HG03342 (cell line): ENCODE results near the gene SLC24A4.

Source experiments
- ATAC-seq: cut with Tn5 transposase; IDR thresholded peaks from one replicate; pipeline ENCODE4 v1.9.1; 2021; ENCODE audit warnings: mild to moderate bottlenecking, moderate library complexity; ENCODE audit not compliant: unreplicated experiment

The SLC24A4 gene

DNA sequence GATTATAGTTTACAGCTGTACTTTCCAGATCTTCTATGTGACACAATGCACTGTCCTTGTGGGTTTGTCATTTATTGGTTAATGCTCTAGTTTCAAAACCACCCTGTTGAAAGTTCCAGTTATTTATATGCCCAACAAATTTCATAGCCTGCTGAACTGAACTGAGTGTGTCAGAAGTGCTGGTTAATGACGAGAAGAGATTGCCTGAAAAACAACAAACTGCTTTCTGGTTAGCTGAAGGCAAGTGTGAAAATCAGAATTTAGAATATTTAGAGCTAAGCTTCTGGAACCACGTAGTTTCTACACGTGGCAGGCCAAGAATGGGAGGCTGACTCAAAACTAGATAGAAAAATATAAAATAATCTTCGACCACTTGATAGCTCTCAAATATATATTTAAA, 171.5 kb downstream of the SLC24A4 start:
- ATAC-seq: no peak

- no peak for ATAC-seq
Observed at GRCh38 chr14:92495027-92495426, 172.1 kb downstream of the SLC24A4 start.

DNA sequence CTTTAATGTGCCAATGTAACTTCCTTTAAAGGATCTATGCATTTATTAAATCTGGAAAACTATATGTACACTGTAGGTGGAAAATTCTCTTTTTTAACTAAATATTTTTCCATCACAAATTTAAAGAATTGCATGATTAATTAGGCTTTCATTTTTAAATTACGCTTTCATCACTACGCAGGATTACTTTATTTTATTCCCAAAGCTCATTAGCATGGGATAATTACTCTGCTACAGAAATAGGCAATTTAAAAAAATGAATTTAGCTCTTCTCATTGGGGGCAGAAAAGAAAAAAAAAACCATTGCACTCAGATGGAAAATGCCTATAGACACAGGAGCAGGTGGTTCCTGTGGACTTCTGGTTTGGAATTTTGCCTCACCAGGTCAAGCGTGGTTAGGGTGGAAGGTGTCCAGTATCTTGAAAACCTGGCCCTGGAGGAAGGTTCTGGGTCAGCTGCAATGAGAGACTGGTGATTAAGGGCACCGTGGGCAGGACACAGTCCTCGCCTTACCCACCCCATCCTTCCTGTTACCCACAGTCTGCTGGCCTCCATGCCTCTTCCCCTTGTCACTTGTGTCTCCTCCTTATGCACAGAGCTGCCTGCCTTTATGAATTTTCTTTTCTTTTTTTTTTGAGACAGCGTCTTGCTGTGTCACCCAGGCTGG, 173.4 kb downstream of the SLC24A4 start:
- no peak for ATAC-seq

DNA sequence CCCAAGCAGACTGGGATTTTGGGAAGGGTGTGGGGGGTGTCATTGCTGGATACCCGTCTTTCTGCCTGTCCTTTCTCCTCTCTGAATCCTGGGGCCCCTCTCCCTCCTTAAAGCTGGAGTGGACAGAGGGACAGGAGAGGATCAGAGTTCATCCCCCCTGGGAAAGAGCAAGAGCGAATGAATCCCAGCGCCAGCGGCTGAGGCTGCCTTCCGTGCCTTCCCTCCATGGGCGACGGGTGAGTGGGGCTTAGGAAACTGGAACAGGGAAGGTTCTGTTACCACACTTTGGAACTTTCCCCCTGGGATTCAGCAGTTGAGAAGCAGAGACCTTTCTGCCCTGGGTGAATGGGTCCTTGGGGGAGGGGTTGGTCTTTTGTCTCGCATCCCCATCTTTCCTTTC, 174.4 kb downstream of the SLC24A4 start:
- ATAC-seq: no peak

GRCh38 chr14:92499234-92499633, 176.3 kb downstream of the SLC24A4 start:
- no peak for ATAC-seq

GRCh38 chr14:92500491-92500941, 177.6 kb downstream of the SLC24A4 start:
- no peak for ATAC-seq

GRCh38 chr14:92501891-92502351, 179.0 kb downstream of the SLC24A4 start:
- ATAC-seq: no peak

DNA sequence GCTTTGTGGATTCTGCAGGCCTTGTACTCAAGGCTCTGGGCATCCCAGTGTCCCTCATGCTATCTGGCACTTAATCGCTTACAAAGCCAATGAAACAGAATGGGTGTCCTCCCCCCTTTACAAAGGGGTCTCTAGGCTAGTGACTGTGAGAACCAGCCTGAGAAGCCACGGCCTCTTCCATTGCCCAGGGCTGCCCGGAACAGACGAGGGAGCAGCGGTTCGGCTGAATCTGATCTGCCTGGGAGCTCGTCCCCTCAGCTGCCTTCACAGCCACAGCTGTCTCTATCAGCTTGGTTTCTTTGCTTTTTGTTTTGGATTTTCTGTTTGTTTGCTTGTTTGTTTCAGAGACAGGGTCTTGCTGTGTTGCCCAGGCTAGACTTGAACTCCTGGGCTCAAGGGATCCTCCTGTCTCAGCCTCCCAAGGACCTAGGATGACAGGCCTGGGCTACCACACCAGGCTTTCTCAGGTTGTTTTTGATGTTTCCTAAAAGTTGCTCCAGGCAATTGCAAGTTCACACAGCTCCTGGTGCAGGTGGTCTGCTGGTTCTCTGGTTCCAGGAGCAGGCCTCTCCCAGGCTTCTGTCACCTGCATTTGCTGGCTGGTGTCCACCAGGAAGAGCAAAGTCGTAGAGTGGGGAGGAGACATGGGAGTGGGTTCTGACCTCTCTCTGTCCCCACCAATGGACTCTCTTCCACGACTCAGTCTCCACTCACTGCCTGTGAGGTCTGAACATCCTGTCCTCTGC, 179.7 kb downstream of the SLC24A4 start:
- ATAC-seq: no peak

GRCh38 chr14:92503756-92504491, 181.0 kb downstream of the SLC24A4 start:
- ATAC-seq: no peak

DNA sequence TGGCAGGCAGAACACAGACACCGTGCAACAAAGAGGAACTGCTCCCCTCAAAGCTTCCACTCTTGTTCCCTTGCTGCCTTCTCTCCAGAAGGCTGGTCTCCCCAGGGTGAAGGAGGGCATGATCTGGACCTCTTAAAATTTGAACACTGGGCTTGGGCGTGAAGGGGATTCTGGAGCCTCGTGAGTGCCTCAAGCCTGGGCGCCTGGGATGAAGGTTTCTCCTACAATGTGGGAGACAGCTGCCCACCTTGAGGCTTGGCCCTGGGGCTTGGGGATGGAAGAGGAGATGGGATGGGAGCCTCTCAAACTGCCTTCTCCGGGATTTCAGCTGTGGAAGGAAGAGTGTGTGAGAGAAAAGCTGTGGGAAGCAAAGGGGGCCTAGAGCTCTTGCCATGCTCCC, 182.9 kb downstream of the SLC24A4 start:
- no peak for ATAC-seq

GRCh38 chr14:92506231-92506630, 183.3 kb downstream of the SLC24A4 start:
- no peak for ATAC-seq

DNA sequence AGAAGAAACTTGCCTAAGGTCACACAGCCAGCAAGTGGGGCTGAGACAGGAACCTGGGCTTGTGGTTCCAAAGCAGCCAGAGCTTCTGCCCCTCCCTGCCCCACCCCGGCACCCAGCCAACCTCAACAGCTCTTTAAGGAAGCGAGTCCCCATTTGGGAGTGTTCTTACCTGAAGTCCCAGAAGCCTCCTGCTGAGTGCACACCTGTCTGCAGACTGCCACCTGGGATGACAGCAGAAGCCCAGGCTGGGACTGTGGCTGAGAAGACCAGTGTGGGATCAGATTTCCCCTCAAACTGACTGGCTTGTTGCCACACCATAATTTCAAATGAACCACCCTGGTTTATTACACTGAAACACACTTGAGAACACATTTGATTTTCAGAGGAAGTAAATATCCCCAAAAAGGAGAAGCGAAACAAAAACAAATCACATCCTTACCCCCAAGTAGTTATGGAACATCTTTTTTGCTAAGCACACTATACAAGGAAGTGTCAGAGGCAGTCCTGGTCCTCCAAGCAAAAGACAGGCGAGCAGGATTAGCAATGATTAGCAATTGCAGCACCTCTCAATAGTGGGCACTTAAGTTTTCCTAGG, 184.3 kb downstream of the SLC24A4 start:
- ATAC-seq: peak; percentile 79

DNA sequence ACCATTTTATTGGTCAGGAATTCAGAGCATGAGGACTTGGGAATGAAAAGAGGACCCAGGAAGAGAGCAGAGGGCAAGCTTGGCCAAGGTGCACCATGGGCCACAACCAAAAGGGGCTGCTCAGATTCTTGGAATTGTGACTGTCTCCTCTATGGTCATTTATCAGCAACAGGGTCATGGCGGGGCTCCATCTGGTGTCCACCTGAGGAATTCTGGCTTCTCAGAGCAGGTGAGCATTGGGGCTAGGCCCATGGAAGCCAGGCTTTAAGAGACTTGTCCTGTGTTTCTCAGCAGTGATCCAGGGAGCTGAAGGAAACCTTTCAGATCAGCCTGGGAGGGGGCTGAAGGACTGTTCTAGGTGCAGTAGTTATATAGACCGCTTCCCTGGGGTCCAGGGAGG, 188.0 kb downstream of the SLC24A4 start:
- no peak for ATAC-seq

- ATAC-seq: no peak
Observed at GRCh38 chr14:92511453-92512238, 188.7 kb downstream of the SLC24A4 start.

DNA sequence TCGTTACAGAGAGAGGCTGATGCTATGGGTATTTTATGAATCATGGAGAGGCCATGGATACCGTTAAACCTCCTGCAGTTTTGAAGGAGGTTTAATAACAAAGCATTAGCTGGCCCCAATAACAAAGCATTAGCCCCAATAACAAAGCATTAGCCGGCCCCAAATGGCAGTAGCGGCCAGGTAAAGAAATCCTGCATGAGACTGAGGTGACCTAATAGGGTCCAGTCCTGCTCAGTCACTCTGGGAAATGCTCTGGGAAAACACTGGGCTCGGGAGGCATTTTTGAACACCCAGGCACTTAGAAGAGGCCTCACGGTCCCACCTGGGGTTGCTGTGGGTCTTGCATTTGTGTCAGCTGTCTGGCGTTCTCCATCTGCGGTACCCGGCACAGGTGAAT, 189.8 kb downstream of the SLC24A4 start:
- no peak for ATAC-seq

DNA sequence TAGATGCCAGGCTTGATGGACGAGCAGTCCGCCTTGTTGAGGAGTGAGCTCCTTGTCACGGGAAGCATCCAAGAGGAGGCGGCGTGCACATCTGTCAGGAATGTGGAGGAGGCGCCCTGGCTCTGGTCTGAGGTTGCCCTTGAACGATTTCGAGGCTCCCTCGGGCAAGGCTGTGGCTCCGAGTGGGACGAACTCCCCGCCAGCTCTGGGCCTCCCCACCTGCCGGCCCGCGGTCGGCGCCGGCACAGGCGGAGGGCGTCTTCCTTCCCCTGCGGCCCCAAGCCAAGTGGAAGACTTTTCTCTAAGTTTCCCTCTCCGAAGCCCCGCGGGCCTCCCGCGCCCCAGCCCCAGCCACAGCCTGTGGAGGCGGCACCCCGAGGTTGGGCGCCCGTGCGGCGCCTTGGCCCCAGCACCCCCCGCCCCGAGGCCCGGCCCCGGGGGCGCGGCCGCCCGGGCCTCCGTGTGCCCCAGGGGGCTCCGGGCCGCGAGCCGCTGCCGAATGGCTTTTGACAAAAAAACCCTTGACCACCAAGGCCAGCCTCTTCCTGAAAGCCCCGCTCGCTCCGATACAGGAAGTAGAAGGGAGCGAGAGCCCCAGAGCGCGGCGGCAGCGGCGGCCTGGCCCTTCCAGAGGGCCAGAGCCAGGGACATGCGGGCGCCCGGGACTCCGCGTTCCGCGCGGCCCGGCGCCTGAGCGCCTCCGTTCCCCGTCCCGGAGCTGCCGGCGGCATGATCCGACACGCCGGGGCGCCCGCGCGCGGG, 190.4 kb downstream of the SLC24A4 start, which contains the start of gene RIN3:
Gene RIN3 (plus strand): TSS at position 578 of the 762 bp plus-strand sequence. CDS start 152 bp downstream, at position 730.
- ATAC-seq: peak; percentile 58

GRCh38 chr14:92513966-92514843, 191.2 kb downstream of the SLC24A4 start:
- ATAC-seq: peak; percentile 30

DNA sequence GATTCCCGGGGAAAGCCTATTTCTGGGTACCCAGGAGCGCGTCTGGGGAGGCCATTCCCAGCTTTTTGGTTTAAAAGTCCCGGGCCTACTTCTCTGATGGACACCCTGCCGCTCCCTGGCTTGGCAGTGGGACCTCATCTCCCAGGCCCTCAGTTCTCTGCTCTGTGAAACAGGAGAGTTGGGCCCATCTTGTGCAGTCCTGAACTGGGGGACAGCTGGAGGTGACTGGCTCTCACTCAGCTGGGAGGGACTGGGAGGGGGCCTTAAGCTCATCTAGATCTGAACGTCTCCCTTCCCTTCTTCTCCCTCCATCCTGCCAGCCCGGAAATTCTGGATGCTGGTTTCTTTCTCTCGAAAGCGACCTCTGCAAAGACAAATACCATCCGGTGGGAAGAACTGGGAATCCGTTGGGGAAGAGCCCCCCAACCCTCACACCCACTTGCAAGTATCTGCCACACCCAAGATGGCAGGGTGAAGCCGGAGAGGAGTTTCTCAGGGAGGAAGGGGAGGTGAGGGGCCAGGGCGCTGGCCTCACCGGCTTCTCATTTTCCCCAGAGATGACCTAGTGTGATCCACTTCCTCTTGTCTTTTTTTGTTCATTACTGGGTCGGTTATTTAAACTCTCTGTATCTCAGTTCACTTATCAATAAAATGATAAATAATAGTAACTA, 192.0 kb downstream of the SLC24A4 start:
- no peak for ATAC-seq
